Esophagus squamous epithelium (tissue), 4 donors: ENCODE data around the gene BORCS8.

Source experiments
- CTCF ChIP-seq, 6 experiments: fragments of 450-650 bp in 4 of 6; fragments of 200-600 bp in 2 of 6; sonication (generic) in 2 of 6; IDR thresholded peaks; one replicate each; pipeline ENCODE4 v1.5.1; 2016 to 2019; ENCODE audit warnings: antibody characterized with exemption in 6 of 6, mild to moderate bottlenecking in 4 of 6, moderate library complexity in 4 of 6
- POLR2A ChIP-seq, 4 donors: fragments of 450-650 bp; IDR thresholded peaks; one replicate each; pipeline ENCODE4 v1.6.1; 2017; ENCODE audit warnings: antibody characterized with exemption in 4 of 4, mild to moderate bottlenecking in 4 of 4, moderate library complexity in 3 of 4

GRCh38 chr19:19214892-19215291, 22.9 kb upstream of the BORCS8 start:
- TF ChIP-seq CTCF (IDR thresholded peaks at IDR 0.05) (no peak), POLR2A (IDR thresholded peaks at IDR 0.05) (no peak)
